Lower lobe of right lung (tissue), 2 donors: ENCODE data around the gene AOPEP. TPM values are rescaled to one million over a fixed set of nuclear protein-coding genes. Genes with fewer than 3 reads are reported as not detected.

Experiments used
- ATAC-seq, 2 donors: fragments of 200-7000 bp; cut with Tn5 transposase; one replicate each; pipeline ENCODE4 v1.9.1; 2020 to 2022; ENCODE audit warnings: mild to moderate bottlenecking in 2 of 2, moderate library complexity in 2 of 2
- DNase-seq: peaks from one replicate; pipeline ENCODE4 v3.0.0-alpha.2; 2020
- H3K27ac ChIP-seq: fragments of 200-600 bp; one replicate; pipeline ENCODE4 v1.8.0; 2022
- H3K27me3 ChIP-seq: fragments of 200-600 bp; one replicate; pipeline ENCODE4 v1.8.0; 2022; ENCODE audit warnings: low read depth
- H3K36me3 ChIP-seq: fragments of 200-600 bp; one replicate; pipeline ENCODE4 v1.8.0; 2022; ENCODE audit warnings: mild to moderate bottlenecking
- H3K4me1 ChIP-seq: fragments of 200-600 bp; one replicate; pipeline ENCODE4 v1.8.0; 2022
- H3K4me3 ChIP-seq: fragments of 200-600 bp; one replicate; pipeline ENCODE4 v1.8.0; 2022; ENCODE audit warnings: mild to moderate bottlenecking
- H3K9me3 ChIP-seq: fragments of 200-600 bp; one replicate; pipeline ENCODE4 v1.8.0; 2022
- intact Hi-C: fragments of 100-400 bp; cut with DNase I; formaldehyde crosslinking; loops from one replicate; pipeline ENCODE4 v1.11.0; 2022
- total RNA-seq: library from RNA; stranded (reverse); fragmentation: NEBNext Ultra II Directional; extraction: Animal tissue kit (Norgen Biotek cat#: 25700); gene quantifications from one replicate; pipeline ENCODE4 v1.2.1, GENCODE V29; 2021
- TF ChIP-seq, protein P1 (sequence below): fragments of 200-600 bp; IDR thresholded peaks from one replicate; pipeline ENCODE4 v1.8.0; 2022; ENCODE audit warnings: antibody characterized with exemption, mild to moderate bottlenecking
- donor health status: DM: no; HTN: yes; CAD: no; lungs with severe emphysema.

Gene AOPEP
- total RNA-seq, 1 donor from 2014 or later, result 63.7 TPM

DNA sequence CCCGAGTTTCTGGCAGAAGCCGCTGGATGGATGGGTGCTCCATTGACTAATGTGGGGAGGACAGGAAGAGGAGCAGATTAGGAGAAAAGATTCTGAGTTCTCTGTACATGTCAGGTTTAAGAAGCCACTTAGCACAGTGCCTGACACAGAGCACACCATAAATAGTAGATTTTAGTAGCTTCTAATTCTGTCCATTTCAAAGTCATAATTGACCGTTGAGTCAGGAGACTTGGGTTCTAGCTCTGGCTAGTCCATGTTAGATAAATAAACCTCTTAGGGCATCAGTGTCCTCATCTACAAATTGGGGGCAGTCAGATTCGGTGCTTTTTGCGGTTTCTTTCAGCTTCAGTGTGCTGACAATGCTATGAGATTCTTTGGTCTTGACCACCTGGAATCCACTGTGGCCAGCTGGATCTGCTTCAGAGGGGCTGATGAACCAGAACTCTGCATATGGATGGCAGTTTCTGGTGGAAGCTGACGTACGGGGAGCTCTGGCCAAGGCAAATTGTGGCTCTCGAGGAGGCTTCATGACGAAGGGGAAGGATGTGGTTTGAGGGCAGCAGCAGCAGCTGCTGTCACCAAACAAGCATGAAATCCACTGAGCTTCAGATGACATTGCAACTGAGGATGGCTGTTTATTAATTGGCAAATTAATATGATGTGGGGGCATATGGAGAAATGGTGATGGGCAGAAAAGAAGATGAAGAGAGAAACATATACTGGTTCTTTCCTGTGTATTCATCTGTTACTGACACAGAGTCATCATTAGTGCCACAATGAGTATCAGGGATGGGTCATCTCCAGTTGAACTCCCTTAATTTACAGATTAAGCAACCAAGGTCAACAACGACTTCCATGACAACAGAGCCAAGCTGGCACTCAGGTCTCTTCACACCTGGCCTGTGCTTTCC is 134.4 kb downstream of the AOPEP start:
- TF ChIP-seq, protein P1, sequence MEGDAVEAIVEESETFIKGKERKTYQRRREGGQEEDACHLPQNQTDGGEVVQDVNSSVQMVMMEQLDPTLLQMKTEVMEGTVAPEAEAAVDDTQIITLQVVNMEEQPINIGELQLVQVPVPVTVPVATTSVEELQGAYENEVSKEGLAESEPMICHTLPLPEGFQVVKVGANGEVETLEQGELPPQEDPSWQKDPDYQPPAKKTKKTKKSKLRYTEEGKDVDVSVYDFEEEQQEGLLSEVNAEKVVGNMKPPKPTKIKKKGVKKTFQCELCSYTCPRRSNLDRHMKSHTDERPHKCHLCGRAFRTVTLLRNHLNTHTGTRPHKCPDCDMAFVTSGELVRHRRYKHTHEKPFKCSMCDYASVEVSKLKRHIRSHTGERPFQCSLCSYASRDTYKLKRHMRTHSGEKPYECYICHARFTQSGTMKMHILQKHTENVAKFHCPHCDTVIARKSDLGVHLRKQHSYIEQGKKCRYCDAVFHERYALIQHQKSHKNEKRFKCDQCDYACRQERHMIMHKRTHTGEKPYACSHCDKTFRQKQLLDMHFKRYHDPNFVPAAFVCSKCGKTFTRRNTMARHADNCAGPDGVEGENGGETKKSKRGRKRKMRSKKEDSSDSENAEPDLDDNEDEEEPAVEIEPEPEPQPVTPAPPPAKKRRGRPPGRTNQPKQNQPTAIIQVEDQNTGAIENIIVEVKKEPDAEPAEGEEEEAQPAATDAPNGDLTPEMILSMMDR, result no peak
- Histone ChIP-seq H3K9me3 (no peaks in the 10 kb centered on the region), H3K4me1 (peaks cover 41% of the 10 kb centered on the region), H3K27ac (peak overlapping the region; percentile 36), H3K4me3 (no peak overlapping the region), H3K27me3 (no peaks in the 10 kb centered on the region), H3K36me3 (no peaks in the 10 kb centered on the region)
- ATAC-seq, result peak; percentile 51 to 64
- intact Hi-C loops, result no loop called here
- no peak for DNase-seq

DNA sequence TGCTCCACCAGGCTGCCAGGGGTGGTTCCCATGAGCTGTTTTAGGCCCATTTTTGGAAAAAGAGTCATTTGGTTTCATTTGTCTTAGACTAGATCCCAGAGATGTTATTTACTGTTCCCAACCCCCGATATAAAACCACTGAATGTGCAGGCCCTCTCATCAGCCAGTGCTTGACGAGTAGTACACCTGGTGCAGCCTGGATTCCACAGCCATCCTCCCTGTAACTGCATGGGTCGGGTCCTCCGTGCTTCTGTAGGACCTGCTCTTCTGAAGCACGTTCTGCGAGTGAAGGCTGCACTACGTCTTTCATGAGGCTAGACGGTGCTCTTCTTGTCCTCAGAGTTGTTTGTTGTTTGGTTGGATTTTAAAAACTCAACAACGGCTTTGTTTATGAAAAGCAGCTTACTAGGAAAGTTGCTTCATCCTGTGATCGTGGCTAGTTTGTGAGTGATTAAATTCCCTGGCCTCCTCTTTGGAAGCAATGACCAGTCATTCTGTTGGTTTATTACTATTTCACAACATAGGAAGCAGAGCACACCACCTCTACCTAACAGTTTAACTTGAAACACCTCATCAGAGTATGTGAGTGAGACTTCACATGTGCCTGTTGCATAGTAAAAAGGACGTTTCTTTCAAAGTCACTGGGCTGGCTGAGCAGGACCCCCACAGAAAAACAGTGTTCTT is 135.2 kb downstream of the AOPEP start:
- Histone ChIP-seq H3K4me3 (no peak overlapping the region), H3K9me3 (no peaks in the 10 kb centered on the region), H3K27ac (peak overlapping the region; percentile 31), H3K36me3 (no peaks in the 10 kb centered on the region), H3K27me3 (no peaks in the 10 kb centered on the region), H3K4me1 (peaks cover 48% of the 10 kb centered on the region)
- TF ChIP-seq, protein P1, result no peak
- intact Hi-C loops, result no loop called here
- DNase-seq (no peak), ATAC-seq (peak in 1 of 2 donors; percentile 56)

DNA sequence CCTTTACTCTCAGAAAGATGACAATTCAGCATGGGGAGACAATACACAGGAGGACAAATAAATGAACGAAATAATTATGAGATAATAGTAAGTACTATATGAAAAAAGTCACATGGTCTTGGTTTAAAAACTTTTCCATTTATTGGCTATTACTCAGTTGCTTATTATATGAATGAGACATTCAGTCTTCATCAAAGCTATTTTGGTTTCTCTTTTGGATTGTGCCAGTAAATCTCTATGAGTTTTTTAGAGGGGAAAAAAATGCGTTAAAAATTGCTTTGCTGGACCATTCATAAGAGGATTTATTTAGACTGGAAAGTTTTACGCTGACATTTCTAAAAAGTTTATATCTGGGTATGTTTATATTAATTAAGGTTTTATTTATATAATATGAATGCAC is 137.7 kb downstream of the AOPEP start:
- Histone ChIP-seq H3K9me3 (no peaks in the 10 kb centered on the region), H3K36me3 (no peaks in the 10 kb centered on the region), H3K27ac (peak overlapping the region; percentile 53), H3K4me3 (no peak overlapping the region), H3K4me1 (peaks cover 72% of the 10 kb centered on the region), H3K27me3 (no peaks in the 10 kb centered on the region)
- ATAC-seq (no peak), DNase-seq (no peak)
- TF ChIP-seq, protein P1, result no peak
- intact Hi-C loops, result no loop called here

DNA sequence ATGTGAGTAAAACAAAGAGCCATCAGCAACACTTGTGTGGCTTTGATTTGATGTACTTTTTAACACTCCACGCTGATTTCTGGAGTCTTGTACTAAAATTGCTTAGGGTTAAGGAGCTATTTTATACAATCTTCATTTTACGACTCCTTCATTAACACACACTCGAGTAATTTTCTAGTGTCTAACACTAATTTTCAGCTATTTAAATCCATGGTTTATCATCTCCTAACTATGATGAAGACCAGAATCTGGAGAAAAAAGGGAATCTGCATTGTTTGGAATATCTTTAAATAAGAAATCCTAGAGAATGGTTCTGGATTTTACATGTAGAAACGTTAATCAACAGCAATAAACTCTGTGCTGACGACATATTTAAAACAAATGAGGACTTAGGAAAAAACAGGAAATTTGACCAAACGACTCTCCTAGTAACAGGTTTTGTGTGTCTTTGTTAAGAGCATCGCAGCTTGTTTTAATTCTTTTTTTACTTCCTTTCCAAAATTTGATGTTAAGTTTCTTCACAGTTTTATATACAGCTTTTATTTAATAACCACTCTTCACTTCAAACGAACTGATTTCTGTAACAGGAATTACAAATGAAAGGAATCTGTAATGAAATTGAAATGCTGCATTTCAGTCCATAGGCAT is 138.5 kb downstream of the AOPEP start:
- intact Hi-C loops, result no loop called here
- H3K36me3 ChIP-seq, result no peaks in the 10 kb centered on the region
- no peaks in the 10 kb centered on the region for H3K9me3 ChIP-seq
- peak overlapping the region; percentile 53 for H3K27ac ChIP-seq
- DNase-seq (no peak), ATAC-seq (no peak)
- TF ChIP-seq, protein P1, result no peak
- H3K4me1 ChIP-seq, result peaks cover 77% of the 10 kb centered on the region
- no peaks in the 10 kb centered on the region for H3K27me3 ChIP-seq
- no peak overlapping the region for H3K4me3 ChIP-seq

DNA sequence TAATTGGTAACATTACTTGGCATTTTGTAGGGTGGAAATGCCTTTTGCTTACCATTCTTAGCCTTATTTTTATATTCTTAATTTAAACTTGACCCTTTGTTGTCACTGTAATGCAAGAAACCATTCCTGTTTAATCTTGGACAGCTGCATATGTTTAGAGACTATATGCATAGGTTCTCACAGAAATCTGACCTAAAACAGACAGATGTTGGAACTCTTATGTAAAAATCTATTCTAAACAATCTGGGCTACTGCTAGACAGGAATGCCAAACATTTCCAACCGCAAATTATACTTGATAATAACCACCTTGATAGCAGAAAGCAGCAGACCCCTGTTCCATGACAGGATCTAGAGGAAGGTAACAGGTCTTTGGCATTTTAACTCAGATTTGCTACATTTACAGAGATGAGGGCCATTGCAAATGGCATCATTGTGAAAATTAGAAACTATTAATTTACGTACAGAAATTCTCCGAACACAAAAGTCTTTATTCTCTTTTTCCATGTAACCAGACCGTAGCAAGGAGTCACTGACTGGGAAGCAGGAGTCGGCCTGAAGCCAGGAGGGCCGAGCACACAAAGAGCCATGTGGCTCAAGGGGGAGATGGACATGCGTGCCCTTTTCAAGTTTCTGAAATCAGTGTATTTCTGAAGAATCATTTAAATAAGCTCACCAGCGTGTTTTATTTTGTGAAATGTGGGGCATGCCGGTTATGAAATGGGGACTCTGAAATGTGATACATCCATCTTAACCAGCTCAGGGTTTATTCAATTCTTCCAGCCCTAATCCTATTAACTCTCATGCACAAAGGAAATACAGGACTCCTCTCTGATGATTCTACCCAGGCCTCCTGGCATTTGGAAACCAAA is 139.3 kb downstream of the AOPEP start:
- H3K27ac ChIP-seq, result peak overlapping the region; percentile 53
- peaks cover 78% of the 10 kb centered on the region for H3K4me1 ChIP-seq
- no peak for DNase-seq

More for the DNA sequence above, 139.3 kb downstream of the AOPEP start:
- no peak overlapping the region for H3K4me3 ChIP-seq
- TF ChIP-seq, protein P1, result no peak
- intact Hi-C loops, result no loop called here
- ATAC-seq, result no peak
- no peaks in the 10 kb centered on the region for H3K9me3 ChIP-seq
- H3K27me3 ChIP-seq, result no peaks in the 10 kb centered on the region
- H3K36me3 ChIP-seq, result no peaks in the 10 kb centered on the region
